ENCODE results near the gene FAM120AOS. TPM values are rescaled to one million over a fixed set of nuclear protein-coding genes. Genes with fewer than 3 reads are reported as not detected.

The FAM120AOS gene
- total and polyA plus RNA-seq, 2 donors from 2014 or later = 38.7 to 53.2 TPM

DNA sequence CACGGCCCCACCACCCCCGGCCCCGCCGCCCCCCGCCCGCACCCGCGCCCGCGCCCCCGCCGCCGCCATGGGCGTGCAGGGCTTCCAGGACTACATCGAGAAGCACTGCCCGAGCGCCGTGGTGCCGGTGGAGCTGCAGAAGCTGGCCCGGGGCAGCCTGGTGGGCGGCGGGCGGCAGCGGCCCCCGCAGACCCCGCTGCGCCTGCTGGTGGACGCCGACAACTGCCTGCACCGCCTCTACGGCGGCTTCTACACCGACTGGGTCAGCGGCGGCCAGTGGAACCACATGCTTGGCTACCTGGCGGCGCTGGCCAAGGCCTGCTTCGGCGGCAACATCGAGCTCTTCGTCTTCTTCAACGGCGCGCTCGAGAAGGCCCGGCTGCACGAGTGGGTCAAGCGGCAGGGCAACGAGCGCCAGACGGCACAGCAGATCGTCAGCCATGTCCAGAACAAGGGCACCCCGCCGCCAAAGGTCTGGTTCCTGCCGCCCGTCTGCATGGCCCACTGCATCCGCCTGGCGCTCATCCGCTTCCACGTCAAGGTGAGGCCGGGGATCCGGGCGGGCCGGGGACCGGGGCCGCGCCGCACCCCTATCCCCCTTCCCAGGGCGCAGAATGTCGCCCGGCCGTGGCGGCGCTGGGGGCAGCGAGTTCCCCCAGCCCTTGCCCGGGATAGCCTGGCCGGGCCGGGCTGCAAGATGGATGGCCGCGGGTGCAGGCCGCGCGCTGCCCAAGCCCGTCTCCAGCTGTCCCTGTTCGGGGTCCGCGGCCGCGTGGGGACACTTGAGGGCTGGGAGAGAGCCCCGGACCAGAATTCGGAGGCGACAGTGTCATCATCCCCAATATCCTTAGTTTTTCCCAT is 1.3 kb downstream of the FAM120AOS start:
- Histone ChIP-seq H3K4me1 (ENCODE audit: control insufficient read depth in 2 of 3, insufficient read depth in 2 of 3, low read depth in 1 of 3, low read length in 3 of 3) (peaks cover 0 to 15% (median 5%) of the 10 kb centered on the region in 3 donors), H3K9ac (ENCODE audit: low read length in 3 of 3) (peak overlapping the region; percentile 76 to 97 (median 87)), H3K4me3 (ENCODE audit: low read length in 3 of 3) (peak overlapping the region; percentile 82 to 92 (median 85)), H3K27me3 (ENCODE audit: control insufficient read depth, insufficient read depth, low read length) (no peaks in the 10 kb centered on the region), H3K9me3 (ENCODE audit: control insufficient read depth in 2 of 3, insufficient read depth in 1 of 3, low read length in 3 of 3) (no peaks in the 10 kb centered on the region), H3K36me3 (ENCODE audit: control insufficient read depth in 2 of 3, insufficient read depth in 3 of 3, low read length in 3 of 3) (peaks cover 2 to 14% (median 5%) of the 10 kb centered on the region in 3 donors), H3K27ac (ENCODE audit: low read depth in 2 of 2, low read length in 2 of 2) (peak overlapping the region; percentile 88 to 89)
- intact Hi-C loops (cut with DNase I) = no loop called here
- TF ChIP-seq, protein P1, sequence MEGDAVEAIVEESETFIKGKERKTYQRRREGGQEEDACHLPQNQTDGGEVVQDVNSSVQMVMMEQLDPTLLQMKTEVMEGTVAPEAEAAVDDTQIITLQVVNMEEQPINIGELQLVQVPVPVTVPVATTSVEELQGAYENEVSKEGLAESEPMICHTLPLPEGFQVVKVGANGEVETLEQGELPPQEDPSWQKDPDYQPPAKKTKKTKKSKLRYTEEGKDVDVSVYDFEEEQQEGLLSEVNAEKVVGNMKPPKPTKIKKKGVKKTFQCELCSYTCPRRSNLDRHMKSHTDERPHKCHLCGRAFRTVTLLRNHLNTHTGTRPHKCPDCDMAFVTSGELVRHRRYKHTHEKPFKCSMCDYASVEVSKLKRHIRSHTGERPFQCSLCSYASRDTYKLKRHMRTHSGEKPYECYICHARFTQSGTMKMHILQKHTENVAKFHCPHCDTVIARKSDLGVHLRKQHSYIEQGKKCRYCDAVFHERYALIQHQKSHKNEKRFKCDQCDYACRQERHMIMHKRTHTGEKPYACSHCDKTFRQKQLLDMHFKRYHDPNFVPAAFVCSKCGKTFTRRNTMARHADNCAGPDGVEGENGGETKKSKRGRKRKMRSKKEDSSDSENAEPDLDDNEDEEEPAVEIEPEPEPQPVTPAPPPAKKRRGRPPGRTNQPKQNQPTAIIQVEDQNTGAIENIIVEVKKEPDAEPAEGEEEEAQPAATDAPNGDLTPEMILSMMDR (IDR thresholded peaks at IDR 0.05; ENCODE audit: borderline replicate concordance, extremely low read depth, insufficient read depth) = peak; percentile 19
- no peak for FAIRE-seq
- DNase-seq = peak; percentile 58 to 87 (median 63)

DNA sequence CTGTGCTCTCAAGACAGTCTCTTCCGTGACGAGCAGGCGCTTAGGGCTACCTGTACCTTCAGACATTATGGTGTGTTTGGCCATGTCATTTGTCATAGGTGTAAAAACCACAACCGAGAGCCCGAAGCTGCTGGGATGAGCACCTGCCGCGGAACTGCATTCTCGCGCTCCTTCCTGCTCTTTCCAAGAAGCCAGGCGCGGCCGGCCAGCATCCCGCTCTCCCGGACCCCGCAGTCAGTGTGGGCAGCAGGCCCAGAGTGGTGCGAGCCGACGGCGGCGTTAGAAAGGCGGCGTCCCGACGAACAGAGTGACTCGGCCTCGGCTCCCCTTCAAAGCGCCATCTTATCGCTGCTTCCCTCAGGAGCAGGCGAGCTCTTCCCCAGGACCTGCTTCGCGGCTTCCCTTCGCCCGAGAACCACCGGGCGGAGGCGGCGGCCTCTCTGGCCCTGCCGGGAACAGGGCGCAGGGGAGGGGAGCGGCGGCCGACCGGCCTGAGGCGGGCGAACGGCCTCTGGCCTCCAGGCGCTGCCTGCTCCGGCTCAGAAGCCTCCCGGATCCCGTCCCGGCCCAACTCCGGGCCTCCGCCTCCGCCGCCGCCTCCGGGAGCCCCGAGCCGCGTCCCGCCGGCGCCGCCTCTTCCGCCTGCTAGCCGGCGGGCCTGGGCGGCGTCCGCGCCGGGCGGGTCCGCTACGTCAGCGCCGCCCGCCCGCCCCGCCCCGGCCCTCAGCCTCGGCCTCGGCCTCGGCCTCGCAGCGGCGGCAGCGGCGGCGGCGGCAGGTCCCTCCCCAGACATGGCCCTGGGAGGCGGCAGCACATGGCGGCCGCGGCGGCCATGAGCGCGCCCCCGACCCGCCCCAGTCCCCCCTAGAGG is 2.2 kb downstream of the FAM120AOS start, which contains the start of gene FAM120A:
Gene FAM120A (plus strand): TSS at position 741 of the 871 bp plus-strand sequence. CDS start 231 bp downstream, outside the sequence.
- intact Hi-C loops (cut with DNase I) = no loop called here
- Histone ChIP-seq H3K36me3 (ENCODE audit: control insufficient read depth in 2 of 3, insufficient read depth in 3 of 3, low read length in 3 of 3) (peaks cover 4 to 18% (median 9%) of the 10 kb centered on the region in 3 donors), H3K9ac (ENCODE audit: low read length in 3 of 3) (peak within 1 kb of the TSS; percentile 76 to 97 (median 90)), H3K4me3 (ENCODE audit: low read length in 3 of 3) (peak within 1 kb of the TSS; percentile 85 to 97 (median 97)), H3K4me1 (ENCODE audit: control insufficient read depth in 2 of 3, insufficient read depth in 2 of 3, low read depth in 1 of 3, low read length in 3 of 3) (peaks cover 0 to 13% (median 5%) of the 10 kb centered on the region in 3 donors), H3K27me3 (ENCODE audit: control insufficient read depth, insufficient read depth, low read length) (no peaks in the 10 kb centered on the region), H3K27ac (ENCODE audit: low read depth in 2 of 2, low read length in 2 of 2) (peak within 1 kb of the TSS; percentile 89 to 94), H3K9me3 (ENCODE audit: control insufficient read depth in 2 of 3, insufficient read depth in 1 of 3, low read length in 3 of 3) (no peaks in the 10 kb centered on the region)
- TF ChIP-seq, protein P1 (IDR thresholded peaks at IDR 0.05; ENCODE audit: borderline replicate concordance, extremely low read depth, insufficient read depth) = no peak
- no peak for FAIRE-seq
- DNase-seq = peak; percentile 79 to 94 (median 86)

- no peak overlapping the region for H3K9ac ChIP-seq (ENCODE audit: low read length in 3 of 3)
- H3K36me3 ChIP-seq (ENCODE audit: control insufficient read depth in 2 of 3, insufficient read depth in 3 of 3, low read length in 3 of 3) = peaks cover 6 to 22% (median 9%) of the 10 kb centered on the region in 3 donors
- no peaks in the 10 kb centered on the region for H3K9me3 ChIP-seq (ENCODE audit: control insufficient read depth in 2 of 3, insufficient read depth in 1 of 3, low read length in 3 of 3)
- H3K27ac ChIP-seq (ENCODE audit: low read depth in 2 of 2, low read length in 2 of 2) = no peak overlapping the region
- DNase-seq (no peak), FAIRE-seq (no peak)
- H3K4me3 ChIP-seq (ENCODE audit: low read length in 3 of 3) = no peak overlapping the region
- peaks cover 0 to 3% (median 0%) of the 10 kb centered on the region in 3 donors for H3K4me1 ChIP-seq (ENCODE audit: control insufficient read depth in 2 of 3, insufficient read depth in 2 of 3, low read depth in 1 of 3, low read length in 3 of 3)
- H3K27me3 ChIP-seq (ENCODE audit: control insufficient read depth, insufficient read depth, low read length) = no peaks in the 10 kb centered on the region
- TF ChIP-seq, protein P1 (IDR thresholded peaks at IDR 0.05; ENCODE audit: borderline replicate concordance, extremely low read depth, insufficient read depth) = no peak
- intact Hi-C loops (cut with DNase I) = no loop called here
These were observed 5.7 kb downstream of the FAM120AOS start for GRCh38 chr9:93447655-93448054.
